Retinal pigment epithelial cell (primary cell): ENCODE results near the gene MFAP3L.
"Not testable (repeated sequence)": the region's sequence is repeated elsewhere in the genome, so short reads cannot be mapped to it uniquely, and the experiment has no call there.

ENCODE experiments used
- DNase-seq: peaks from one replicate; pipeline ENCODE4 v3.0.0-alpha.2; 2010; ENCODE audit warnings: low read depth
- H3K4me3 ChIP-seq: 2 replicates; pipeline ENCODE4 v1.5.1; 2011; ENCODE audit warnings: mild to moderate bottlenecking, low read length, control low read depth, moderate library complexity
- CTCF ChIP-seq: conservative IDR thresholded peaks from 2 replicates; pipeline ENCODE4 v1.5.1; 2011; ENCODE audit warnings: low read depth, low read length, control low read depth, inconsistent platforms

Gene MFAP3L

DNA sequence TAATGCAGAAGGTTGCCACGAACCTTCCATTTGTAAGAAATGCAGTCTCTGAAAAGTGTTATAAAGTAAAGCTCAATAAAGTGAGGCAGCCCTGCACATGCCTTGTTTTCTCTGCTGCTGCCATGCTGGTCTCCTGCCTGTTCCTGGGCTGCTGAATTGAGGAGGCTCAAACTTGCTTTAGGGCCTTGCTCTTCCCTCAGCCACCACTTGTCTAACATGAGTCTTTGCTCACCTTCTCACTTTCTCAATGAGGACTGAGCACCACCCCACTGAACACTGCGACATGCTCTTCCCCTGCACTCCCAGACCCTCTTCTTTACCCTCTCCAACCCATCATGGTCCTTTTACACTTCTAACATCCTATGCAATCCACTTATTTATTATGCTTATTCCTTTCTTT is 25.2 kb upstream of the MFAP3L start:
- TF ChIP-seq CTCF: no peak
- no peak overlapping the region for H3K4me3 ChIP-seq
- no peak for DNase-seq

- DNase-seq: no peak
- TF ChIP-seq CTCF: no peak
- no peak overlapping the region for H3K4me3 ChIP-seq
Measured at GRCh38 chr4:170049766-170050165, 23.6 kb upstream of the MFAP3L start.

- peak; percentile 73 for TF ChIP-seq CTCF
- DNase-seq: peak; percentile 33
Measured at GRCh38 chr4:170047771-170048354, 21.7 kb upstream of the MFAP3L start.

GRCh38 chr4:170046156-170046555 is 20.0 kb upstream of the MFAP3L start:
- not testable (repeated sequence) for H3K4me3 ChIP-seq, DNase-seq

More at GRCh38 chr4:170047771-170048354, 21.7 kb upstream of the MFAP3L start:
- no peak overlapping the region for H3K4me3 ChIP-seq

- no peak for DNase-seq
- no peak for TF ChIP-seq CTCF
- no peak overlapping the region for H3K4me3 ChIP-seq
Measured at GRCh38 chr4:170040031-170040680, 14.0 kb upstream of the MFAP3L start.

DNA sequence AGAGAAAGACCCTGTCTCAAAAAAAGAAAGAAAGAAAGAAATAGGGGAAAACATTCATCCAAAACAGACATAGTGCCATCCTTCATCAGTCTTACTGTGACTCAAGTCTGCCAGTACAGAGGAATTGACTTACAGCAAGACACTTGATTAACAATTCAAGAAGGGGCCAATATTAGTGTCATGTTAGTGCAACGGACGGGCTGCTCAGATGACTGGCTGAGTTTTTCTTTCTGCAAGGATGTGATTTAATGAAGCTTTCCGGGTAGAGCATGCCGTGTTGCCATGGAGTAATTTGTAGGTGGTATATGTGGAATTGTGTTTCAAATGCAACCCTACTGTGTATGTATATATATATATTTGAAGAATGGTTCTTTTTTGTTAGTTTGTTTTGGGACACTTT is 12.6 kb upstream of the MFAP3L start:
- no peak for DNase-seq
- H3K4me3 ChIP-seq: no peak overlapping the region
- TF ChIP-seq CTCF: no peak

DNA sequence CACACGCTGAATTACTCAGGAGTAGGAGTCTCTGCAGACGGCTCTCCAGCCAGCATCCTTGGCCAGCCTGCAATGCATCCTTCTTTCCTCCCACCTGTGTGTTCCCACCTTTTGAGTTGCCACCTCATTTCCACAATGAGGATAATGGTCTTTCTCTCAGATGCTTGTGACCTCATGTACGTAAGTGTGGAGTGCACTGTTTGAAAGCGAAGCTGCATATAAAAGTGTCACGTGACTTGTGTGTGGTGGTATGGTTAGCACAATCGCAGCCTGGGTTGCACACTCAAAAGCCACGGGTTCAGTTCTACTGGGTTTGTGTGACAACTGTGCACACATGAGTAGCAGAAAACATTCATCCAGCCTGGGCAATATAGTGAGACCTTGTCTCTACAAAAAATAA is 12.0 kb upstream of the MFAP3L start:
- DNase-seq: no peak
- no peak overlapping the region for H3K4me3 ChIP-seq
- no peak for TF ChIP-seq CTCF
